Activated CD8-positive, alpha-beta memory T cell treated with anti-CD3 and anti-CD28 coated beads for 36 hours (primary cell): ENCODE results near the gene FHOD1. TPM values are rescaled to one million over a fixed set of nuclear protein-coding genes. Genes with fewer than 3 reads are reported as not detected.

Source experiments
- CTCF ChIA-PET: fragments of 350-600 bp; sonication (Branson Sonifier 250); formaldehyde crosslinking; loops from one replicate; lab custom pipeline; 2021; ENCODE audit warnings: antibody characterized with exemption; lab: Charles Lee
- POLR2A ChIA-PET: fragments of 350-600 bp; sonication (Branson Sonifier 250); formaldehyde crosslinking; loops from one replicate; lab custom pipeline; 2021; ENCODE audit warnings: antibody characterized with exemption; lab: Charles Lee
- total RNA-seq, 2 experiments: library from RNA; stranded (reverse); gene quantifications; one replicate each; pipeline ENCODE4 v1.2.3, GENCODE V29; 2021

The FHOD1 gene
- total RNA-seq, 2 experiments from 2014 or later: 113 to 118 TPM

- CTCF ChIA-PET: no interaction called here
These were observed 10.3 kb upstream of the FHOD1 start for GRCh38 chr16:67257486-67258160.

GRCh38 chr16:67256701-67257230, 9.5 kb upstream of the FHOD1 start:
- CTCF ChIA-PET: no interaction called here

More at GRCh38 chr16:67257486-67258160, 10.3 kb upstream of the FHOD1 start:
- POLR2A ChIA-PET: no interaction called here

GRCh38 chr16:67255553-67256221, 8.4 kb upstream of the FHOD1 start:
- ChIA-PET CTCF (no interaction called here), POLR2A (no interaction called here)

More at GRCh38 chr16:67256701-67257230, 9.5 kb upstream of the FHOD1 start:
- POLR2A ChIA-PET: no interaction called here

GRCh38 chr16:67254801-67255552, 7.7 kb upstream of the FHOD1 start:
- POLR2A ChIA-PET: no interaction called here
- CTCF ChIA-PET: no interaction called here

DNA sequence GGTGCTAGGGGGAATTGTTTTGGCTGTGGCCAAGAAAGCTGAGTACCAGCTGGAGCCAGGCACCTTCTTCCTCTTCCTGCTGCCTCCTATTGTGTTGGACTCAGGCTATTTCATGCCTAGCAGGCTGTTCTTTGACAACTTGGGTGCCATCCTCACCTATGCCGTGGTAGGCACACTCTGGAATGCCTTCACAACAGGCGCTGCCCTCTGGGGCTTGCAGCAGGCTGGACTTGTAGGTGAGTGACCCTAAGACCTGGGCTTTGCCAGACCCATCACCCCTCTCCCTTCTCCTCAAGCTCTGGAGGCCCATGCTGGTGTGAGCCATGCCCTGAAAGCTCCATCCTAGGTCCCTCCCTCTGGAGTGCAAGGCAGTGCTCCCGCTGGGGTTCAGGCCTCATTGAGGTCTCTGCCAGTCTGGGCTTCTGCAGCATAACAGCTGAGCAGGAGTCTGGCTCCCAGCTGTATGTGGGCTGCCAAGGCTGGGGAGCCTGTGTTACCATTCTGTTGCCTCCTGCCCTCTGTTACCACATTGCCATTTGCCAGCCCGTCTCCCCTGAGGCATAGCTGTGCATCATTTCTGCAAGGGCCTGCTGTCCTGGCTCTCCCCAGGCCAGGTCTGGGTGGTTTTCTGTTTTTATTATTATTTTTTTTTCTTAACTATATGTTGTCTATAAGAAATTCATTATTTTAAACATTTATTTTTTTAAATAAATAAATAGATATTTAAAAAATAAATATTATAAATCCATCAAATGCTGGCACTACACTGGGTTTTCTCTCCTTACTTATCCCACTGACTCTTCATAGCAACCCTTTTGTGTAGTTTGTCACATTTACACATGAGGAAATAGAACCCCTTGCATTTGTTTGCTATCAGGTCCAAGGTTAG, 5.6 kb upstream of the FHOD1 start:
- ChIA-PET POLR2A (no interaction called here), CTCF (no interaction called here)

GRCh38 chr16:67250045-67250327, 2.7 kb upstream of the FHOD1 start:
- POLR2A ChIA-PET: interaction anchor here (0.6 kb wide), 1 partner anchor 241 kb away, joined by 3 read pairs; no protein-coding TSS in a partner anchor
- CTCF ChIA-PET: interaction anchor here (1.6 kb wide), 1 partner anchor 14 kb away, joined by 5 read pairs; no protein-coding TSS in a partner anchor

GRCh38 chr16:67249178-67250044, 2.1 kb upstream of the FHOD1 start:
- ChIA-PET POLR2A (interaction anchor here (0.6 to 2.2 kb wide), 4 partner anchors 11 to 241 kb away, joined by 3 to 5 read pairs (median 3); no protein-coding TSS in a partner anchor), CTCF (interaction anchor here (0.6 to 2.3 kb wide), 5 partner anchors 10 to 221 kb away, joined by 3 to 7 read pairs (median 5); no protein-coding TSS in a partner anchor)

DNA sequence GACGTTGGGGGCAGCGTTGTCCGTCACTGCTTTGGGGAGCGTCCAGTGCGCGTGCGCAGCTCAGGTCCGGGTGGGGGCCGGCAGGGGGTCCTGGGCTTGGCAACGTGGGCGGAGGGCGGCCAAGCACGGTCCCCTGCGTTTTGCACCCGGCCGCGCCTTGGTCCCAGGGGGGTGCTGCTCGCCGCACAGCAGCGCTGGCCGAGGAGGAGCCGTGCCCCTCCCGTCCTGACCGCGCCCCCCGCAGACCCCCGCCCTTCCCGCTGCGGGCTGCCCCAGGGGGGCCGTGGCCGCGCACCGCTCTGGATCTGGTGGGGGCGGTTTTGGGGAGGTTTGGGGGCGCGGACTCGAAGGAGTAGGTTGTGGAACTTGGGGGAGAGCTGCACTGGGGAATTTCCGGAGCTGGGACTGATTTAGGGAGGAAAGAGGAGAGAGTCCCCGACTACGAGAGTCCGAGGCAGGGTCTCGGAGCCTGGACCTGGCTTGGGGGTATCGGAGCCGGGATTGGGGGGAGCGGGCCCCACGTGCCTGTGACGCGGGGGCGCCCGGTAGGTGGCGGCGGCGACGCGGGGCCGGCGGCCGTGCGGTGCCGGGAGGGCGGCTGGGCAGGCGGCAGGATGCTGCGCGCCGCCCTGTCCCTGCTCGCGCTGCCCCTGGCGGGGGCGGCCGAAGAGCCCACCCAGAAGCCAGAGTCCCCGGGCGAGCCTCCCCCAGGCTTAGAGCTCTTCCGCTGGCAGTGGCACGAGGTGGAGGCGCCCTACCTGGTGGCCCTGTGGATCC, 1.3 kb upstream of the FHOD1 start, which contains the start of gene SLC9A5:
SLC9A5 (plus strand) TSS at position 579 of the 777 bp plus-strand sequence; CDS start at position 615, 36 bp downstream.
- POLR2A ChIA-PET: interaction anchor here (0.6 to 2.2 kb wide), 5 partner anchors 10 to 21 kb away, joined by 3 to 10 read pairs (median 3); partner anchors contain the start of gene TMEM208

GRCh38 chr16:67248073-67248400, 756 bp upstream of the FHOD1 start:
- ChIA-PET POLR2A (interaction anchor here (0.6 to 2.2 kb wide), 3 partner anchors 11 to 21 kb away, joined by 3 to 10 read pairs (median 5); partner anchors contain the start of gene TMEM208), CTCF (interaction anchor here (1.1 to 6.9 kb wide), 4 partner anchors 12 to 63 kb away, joined by 5 to 30 read pairs (median 7); partner anchors contain the start of gene TMEM208)

More for the DNA sequence above, 1.3 kb upstream of the FHOD1 start, which contains the start of gene SLC9A5:
- CTCF ChIA-PET: interaction anchor here (0.6 to 6.9 kb wide), 7 partner anchors 11 to 222 kb away, joined by 3 to 30 read pairs (median 5); partner anchors contain the start of gene TMEM208

DNA sequence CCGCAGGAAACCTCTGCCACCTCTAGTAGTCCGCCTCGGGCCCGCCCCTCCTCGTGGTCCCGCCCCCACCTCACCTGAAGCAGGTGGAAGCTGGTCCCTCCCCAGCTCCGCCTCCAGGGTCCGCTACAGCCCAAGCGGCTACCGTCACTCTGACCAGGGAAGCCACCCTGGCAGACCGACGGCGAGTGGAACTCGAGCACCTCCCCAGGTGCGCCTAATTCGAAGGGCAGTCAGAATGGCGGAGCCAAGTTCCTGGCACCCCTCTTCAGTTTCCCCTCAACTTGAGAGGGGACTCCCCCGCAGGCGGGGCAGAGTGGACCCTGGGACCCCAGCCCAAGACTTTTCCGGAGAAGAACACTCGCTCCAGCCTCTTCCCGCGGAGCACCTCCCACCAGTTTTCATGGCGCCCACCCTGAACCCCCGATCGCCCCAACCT, 507 bp downstream of the FHOD1 start:
- POLR2A ChIA-PET: interaction anchor here (0.6 to 1.7 kb wide), 3 partner anchors 18 to 71 kb away, joined by 3 to 10 read pairs (median 3); partner anchors contain the start of gene TMEM208
- CTCF ChIA-PET: interaction anchor here (0.7 to 6.9 kb wide), 5 partner anchors 15 to 68 kb away, joined by 3 to 30 read pairs (median 6); partner anchors contain the start of gene TMEM208

GRCh38 chr16:67246081-67246755, 1.1 kb downstream of the FHOD1 start:
- CTCF ChIA-PET: interaction anchor here (0.7 to 6.9 kb wide), 7 partner anchors 9 to 93 kb away, joined by 3 to 30 read pairs (median 6); partner anchors contain the start of gene TMEM208
- POLR2A ChIA-PET: interaction anchor here (0.7 to 3.8 kb wide), 3 partner anchors 17 to 137 kb away, joined by 3 to 18 read pairs (median 4); partner anchors contain the start of genes PHAF1 and TMEM208

DNA sequence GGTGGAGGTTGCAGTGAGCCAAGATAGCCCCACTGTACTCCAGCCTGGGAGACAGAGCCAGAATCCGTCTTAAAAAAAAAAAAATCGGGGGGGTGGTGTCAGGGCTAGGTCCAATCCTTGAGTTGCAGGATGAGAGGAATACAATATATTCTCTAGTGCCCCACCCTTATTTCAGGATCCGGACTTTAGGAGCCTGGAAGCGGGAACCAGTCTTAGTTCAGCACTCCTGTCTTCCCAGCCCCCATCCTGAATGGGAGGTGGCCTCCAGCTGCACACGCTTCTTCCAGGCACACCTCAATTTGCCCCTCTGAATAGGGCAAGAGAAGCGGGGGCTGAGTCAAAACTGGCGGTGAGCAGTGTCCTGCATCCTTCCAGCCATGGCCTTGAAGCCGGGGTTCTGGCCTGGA, 1.6 kb downstream of the FHOD1 start:
- POLR2A ChIA-PET: interaction anchor here (0.7 to 3.8 kb wide), 5 partner anchors 10 to 136 kb away, joined by 3 to 18 read pairs (median 6); partner anchors contain the start of genes PHAF1 and TMEM208
- CTCF ChIA-PET: interaction anchor here (0.6 to 6.9 kb wide), 6 partner anchors 8 to 93 kb away, joined by 3 to 30 read pairs (median 5); partner anchors contain the start of genes KCTD19, LRRC36 and TMEM208

DNA sequence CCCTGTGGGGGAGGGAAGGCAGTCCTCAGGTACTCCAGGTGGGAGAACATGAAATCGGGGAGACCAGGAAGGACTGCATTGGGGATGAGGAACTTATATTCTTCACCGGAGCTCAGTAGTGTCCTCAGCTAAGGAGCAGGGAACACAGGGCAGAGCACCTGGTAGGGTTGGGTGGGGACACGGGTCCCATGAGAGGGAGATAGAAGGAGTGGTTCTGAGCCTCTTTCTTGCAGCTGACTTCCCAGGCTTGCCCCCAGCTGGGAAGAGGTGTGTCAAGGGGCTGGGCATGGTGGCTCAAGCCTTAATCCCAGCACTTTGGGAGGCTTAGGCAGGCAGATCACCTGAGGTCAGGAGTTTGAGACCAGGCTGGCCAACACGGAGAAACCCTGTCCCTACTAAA, 2.1 kb downstream of the FHOD1 start:
- ChIA-PET CTCF (interaction anchor here (0.6 to 6.9 kb wide), 6 partner anchors 17 to 171 kb away, joined by 3 to 30 read pairs (median 4); partner anchors contain the start of genes KCTD19, LRRC36, TMEM208 and ZDHHC1), POLR2A (interaction anchor here (1.9 to 3.8 kb wide), 3 partner anchors 9 to 18 kb away, joined by 6 to 18 read pairs (median 12); partner anchors contain the start of gene TMEM208)

GRCh38 chr16:67244387-67245185, 2.7 kb downstream of the FHOD1 start:
- ChIA-PET CTCF (interaction anchor here (1.0 to 6.9 kb wide), 6 partner anchors 17 to 226 kb away, joined by 3 to 30 read pairs (median 4); partner anchors contain the start of genes TMEM208 and ZDHHC1), POLR2A (interaction anchor here (1.0 to 3.8 kb wide), 5 partner anchors 9 to 67 kb away, joined by 3 to 18 read pairs (median 6); partner anchors contain the start of gene TMEM208)
